Esophagus mucosa (tissue), 1 donor: ENCODE measurements around the gene PRSS38. TPM values are rescaled to one million over a fixed set of nuclear protein-coding genes. Genes with fewer than 3 reads are reported as not detected.
A peak's percentile ranks its signal among the peaks of the same experiment; 100 is the strongest.

Experiments
- ATAC-seq: fragments of 200-7000 bp; cut with Tn5 transposase; one replicate; pipeline ENCODE4 v1.9.1; 2020
- total RNA-seq: library from RNA; stranded (reverse); gene quantifications from one replicate; pipeline ENCODE4 v1.2.4, GENCODE V29; 2023
- donor health status: DM: yes; HTN: yes; CAD: no.

Gene PRSS38
- total RNA-seq, 1 donor from 2014 or later: not detected

- ATAC-seq: no peak
Observed at GRCh38 chr1:227779685-227780084, 35.8 kb upstream of the PRSS38 start.

DNA sequence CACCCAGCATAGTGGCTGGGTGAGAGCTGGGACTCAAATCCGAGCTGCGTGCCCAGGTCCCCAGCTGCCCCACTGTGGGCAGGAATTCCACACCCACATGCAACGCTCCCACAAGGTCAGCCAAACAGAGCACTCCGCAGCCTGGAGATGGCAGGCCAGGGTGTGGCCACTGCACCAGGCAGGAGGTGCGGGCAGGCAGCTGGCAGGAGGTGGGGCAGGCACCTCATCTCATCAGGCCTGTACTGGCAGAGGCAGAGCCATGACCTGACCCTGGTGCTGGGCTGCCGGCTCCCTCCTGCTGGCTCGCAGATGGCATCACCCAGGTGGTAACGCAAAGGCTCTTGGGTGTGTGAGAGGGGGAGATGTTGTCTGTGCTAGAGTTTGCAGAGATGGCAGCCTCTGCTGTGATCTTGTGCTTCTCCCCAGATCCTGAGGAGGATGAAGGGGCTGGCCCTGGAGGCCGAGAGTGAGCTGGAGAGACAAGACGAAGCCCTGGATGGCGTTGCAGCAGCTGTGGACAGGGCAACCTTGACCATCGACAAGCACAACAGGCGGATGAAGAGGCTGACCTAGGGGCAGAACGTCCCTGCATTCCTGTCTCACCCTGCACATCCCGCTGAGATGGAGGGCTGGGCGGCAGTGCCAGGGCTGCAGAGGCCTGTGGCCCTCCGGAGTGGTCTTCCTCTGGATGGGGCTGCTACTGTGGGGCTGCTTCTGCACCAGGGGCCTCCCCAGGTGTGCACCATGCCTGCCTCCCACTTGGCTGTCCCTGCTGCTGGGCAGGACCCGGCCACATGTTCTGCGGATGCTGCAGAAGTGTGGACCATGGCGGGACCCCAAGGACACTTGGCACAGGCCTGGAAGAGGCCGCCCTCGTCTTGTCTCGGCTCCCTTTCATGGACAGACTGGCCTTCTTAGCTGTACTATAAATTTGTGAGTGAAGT, 35.1 kb upstream of the PRSS38 start:
- peak; percentile 60 for ATAC-seq

DNA sequence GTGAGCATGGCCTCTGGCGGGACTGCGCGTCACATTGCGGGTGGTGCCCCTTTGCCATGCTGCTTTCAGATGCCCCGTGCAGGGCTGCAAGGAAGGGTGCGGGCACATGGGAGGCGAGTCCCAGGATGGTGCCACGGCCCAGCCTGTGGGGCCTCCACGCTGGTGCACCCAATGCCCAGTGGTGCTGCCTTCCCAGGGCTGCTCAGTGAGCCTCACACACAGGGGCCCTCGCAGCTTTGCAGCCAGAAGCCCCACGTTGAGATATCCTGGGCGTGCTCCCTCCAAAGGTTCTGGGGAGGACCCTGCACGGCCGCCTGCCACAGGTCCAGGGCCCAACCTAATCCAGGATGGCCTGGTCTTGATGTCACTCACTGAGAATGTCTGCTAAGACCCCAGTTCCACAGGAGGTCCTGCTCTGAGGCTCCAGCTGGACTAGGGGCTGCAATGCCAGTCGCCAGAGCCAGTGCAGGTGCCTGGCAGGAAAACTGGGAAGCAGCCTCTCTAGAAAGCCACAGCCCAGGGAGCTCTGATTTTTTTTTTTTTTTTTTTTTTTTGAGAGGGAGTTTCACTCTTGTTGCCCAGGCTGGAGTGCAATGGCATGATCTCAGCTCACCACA, 34.1 kb upstream of the PRSS38 start:
- ATAC-seq: no peak

DNA sequence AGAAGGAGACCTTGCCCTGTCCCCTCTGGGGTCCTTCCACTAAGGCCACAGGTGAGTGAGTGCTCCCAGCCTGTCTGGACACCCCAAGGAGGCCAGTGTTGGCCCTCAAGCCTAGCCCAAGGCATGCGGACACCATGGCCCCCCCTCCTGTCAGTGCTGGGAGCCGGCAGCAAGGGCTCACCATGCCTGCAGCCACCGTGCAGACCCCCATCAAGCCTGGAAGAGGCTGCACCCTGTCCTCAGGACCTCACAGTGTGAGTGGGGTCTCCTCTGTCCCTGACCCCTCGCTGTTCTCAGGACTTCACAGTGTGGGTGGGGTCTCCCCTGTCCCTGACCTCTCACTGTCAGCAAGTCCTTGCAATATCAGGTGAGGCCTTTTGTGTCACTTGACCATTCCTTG, 33.2 kb upstream of the PRSS38 start:
- ATAC-seq: no peak

DNA sequence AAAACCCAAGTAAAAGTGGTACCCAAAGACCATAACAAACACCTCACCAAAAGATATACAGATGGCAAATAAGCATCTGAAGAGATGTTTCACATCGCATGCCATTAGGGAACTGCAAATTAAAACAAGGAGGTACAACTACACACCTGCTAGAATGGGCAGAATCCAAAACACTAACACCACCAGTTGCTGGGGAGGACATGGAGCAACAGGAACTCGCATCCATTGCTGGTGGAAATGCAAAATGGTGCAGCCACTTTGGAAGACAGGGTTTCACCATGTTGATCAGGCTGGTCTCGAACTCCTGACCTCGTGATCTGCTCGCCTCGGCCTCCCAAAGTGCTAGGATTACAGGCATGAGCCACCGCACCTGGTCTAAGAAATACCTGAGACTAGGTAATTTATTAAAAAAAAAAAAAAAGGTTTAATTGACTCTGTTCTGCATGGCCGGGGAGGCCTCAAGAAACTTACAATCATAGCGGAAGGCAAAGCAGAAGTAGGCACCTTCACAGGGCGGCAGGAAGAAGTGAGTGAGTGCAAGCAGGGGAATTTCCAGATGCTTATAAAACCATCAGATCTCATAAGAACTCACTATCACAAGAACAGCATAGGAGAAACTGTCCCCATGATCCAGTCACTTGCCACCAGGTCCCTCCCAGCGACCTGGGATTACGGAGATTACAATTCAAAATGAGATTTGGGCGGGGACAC, 30.2 kb upstream of the PRSS38 start:
- no peak for ATAC-seq

- ATAC-seq: no peak
Observed at GRCh38 chr1:227785805-227786671, 29.4 kb upstream of the PRSS38 start.

GRCh38 chr1:227786673-227787512, 28.6 kb upstream of the PRSS38 start:
- ATAC-seq: no peak

- peak; percentile 94 for ATAC-seq
Observed at GRCh38 chr1:227787513-227788270, 27.8 kb upstream of the PRSS38 start.

DNA sequence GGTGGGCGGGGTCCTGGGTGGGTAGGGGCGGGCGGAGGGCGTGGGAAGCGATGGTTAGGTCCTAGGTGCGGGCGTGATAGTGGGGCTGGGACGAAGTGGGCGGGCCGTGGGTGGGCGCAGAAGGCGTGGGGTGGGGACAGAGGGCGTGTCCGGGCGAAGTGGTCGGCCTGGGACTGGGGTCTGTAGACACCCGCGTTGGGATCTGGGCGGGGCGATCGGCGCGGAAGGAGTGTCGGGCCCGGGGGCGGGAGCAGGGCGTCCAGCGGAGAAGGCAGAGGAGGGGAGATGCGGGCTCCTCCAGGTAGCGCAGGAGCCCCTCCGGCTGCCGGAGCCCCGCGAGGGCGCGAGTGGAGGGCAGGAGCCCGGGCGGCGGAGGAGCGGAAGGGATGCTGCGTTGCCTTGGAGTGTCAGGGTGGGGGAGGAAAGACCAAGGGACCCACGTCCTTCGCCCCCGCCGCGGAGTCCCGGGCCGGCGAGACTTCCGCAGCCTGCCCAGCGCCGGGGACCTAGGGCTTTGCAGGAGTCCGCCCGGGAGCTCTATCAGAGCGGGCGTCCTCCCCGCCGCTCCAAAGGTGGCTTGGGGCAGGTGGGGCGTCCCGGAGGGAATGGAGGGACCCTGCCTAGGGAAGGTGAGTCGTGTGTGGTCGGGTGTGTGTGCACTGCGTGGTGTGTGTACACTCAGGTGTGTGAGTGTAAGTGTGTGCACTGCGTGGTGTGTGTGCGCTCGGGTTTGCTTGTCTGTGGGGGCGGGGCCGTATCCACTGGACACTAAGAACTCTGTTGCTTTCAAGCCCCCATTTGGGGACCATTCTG, 27.0 kb upstream of the PRSS38 start:
- peak; percentile 55 for ATAC-seq

DNA sequence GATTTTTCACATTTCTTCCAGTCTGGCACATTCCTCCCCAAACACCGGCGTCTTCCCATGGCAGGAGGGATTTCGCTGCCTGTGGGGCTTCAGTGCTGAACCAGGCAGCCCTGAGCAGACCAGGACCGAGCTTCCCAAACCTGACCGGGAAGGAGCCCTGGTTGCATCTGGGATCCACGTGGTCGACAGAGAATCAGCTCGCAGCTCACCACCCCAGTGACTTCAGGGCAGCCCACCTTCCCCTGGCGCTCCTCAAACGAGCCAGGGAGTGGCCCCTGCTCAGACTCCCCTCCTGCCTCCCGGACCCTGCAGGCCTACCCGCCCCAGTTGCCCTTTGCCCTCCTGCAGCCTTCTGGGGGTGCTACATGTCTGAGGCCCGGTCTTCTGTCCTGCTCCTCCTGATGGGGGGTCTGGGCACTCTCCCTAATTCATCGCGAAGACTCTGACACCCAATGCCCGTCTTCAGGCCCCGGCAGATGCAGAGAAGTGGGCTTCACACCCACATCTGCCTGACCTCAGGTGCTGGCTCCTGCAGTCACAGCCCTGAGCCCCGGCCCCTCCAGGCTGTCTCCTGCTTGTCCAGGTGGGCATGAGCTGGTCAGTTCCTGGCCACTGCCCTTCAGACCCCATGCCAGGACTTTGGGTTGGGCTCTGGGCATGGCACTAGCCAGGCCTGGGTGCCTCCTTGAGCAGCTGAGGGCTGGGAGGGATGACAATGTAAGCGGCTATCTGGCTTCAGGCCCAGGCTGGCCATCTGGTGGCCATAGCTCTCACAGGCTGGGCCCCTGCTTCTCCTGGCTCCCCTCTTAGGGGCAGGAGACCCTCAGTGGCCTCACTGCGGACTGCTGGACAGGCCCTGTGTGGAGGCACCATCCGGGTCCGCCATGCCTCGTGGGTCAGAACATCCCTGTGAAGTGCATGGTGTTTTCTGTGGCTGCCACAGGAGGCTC, 26.1 kb upstream of the PRSS38 start:
- ATAC-seq: no peak

GRCh38 chr1:227790034-227790400, 25.5 kb upstream of the PRSS38 start:
- ATAC-seq: no peak

DNA sequence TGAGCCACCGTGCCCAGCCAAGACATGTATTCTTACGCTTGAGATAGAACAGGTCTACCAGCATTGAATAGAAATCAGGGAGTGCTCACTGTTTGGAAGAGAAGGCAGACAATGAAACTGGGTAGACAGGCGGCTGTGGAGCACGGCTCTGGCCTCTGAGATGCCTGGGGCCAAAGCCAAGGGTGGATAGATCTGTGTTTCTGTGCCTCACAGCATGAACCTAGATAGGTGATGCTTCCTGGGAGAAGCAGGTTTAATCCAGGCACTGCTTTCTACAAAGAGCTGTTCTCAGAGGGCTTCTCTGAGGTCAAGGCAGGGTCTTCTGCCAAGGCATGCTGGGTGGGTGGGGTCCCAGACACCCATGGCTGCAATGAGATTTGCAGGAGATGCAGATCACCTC, 24.6 kb upstream of the PRSS38 start:
- peak; percentile 62 for ATAC-seq

- ATAC-seq: no peak
Observed at GRCh38 chr1:227791425-227792143, 23.9 kb upstream of the PRSS38 start.

- ATAC-seq: no peak
Observed at GRCh38 chr1:227792216-227793078, 23.0 kb upstream of the PRSS38 start.

DNA sequence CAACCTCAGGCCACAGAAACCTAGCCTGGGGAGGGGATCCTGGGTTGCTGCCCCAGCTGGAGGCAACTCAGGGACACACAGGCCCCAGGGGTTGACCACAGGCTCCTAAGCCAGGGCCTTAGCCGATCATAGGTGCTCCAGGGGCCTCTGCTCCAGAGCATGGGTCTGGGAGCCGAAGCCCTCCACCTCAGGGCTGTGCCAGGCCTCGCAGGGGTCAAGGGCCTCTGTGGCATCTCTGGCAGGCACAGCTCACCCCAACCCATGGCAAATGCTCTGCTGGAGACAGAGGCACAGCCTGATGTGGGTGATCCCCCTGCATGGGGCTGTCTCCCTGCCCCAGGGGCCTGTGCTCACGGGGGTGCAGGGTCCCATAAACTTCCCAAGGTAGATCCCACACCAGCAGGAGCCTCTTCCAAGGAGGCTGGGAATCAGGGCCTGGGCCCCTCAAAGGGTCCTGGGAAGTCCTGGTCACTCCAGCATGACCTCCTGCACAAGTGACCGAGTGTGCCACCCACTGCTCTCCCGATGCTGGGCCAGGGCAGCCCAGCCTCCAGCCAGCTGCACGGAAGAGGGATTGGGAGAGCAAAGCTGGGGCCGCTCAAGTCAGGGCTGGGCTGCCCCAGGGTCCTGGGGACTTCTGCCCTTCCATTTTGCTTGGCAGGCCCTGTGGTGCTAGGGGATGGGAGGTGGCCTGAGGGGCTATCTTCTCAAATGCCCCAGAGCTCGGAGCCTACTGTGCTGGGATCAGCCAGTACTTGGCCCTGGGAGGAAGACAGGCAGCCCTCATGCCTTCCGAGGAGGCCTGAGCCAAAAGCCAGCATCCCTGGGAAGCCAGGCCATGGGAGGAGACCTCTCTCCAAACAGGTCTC, 22.2 kb upstream of the PRSS38 start:
- no peak for ATAC-seq
